PC-3 (cell line): ENCODE results near the gene SPATA20.

Experiments used
- CTCF ChIP-seq: fragments of 300-600 bp; sonication (generic); conservative IDR thresholded peaks from 2 replicates; pipeline ENCODE4 v1.5.1; 2017; ENCODE audit warnings: antibody characterized with exemption, low read depth, mild to moderate bottlenecking, low read length
- EZH2 ChIP-seq: fragments of 300-600 bp; sonication (generic); IDR thresholded peaks from one replicate; pipeline ENCODE4 v1.6.1; 2017; ENCODE audit warnings: antibody characterized with exemption, mild to moderate bottlenecking, low read length; ENCODE audit not compliant: unreplicated experiment
- EZH2phosphoT487 ChIP-seq: fragments of 300-600 bp; sonication (generic); IDR thresholded peaks from 2 replicates; pipeline ENCODE4 v1.6.1; 2018; ENCODE audit warnings: mild to moderate bottlenecking, antibody characterized with exemption, low read length, borderline replicate concordance

DNA sequence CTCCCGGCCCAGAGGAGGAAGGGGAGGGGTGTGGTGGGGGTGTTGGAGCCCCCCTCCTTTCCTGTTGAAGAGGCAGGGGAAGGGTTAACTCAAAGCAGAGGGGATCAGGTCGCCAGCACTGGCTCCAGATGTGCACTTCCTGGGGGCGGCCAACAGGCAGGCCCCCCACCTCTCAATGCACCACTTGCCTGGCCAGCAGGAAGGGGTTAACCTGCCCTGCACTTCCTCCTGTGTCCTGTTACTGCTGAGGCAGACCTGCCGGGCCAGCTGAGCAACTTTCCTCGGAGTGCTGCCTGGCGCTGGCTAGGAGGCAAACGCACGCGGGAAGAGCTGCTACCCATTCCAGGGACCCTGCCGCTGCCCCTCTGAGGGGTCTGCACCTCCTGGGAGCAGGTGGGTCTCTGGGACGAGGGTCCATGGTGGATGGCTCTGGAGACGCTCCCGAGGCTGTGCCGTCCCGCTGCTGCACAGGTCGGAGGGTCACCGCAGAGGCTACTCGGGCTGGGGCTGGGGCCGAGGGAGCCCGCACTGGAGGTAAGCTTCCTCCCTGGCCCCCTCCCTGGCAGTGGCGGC is 14.4 kb upstream of the SPATA20 start, which contains the start of gene EPN3:
- TF ChIP-seq CTCF (no peak), EZH2phosphoT487 (no peak), EZH2 (no peak)
